ENCODE data around the gene TMEM140.

The TMEM140 gene

GRCh38 chr7:135129579-135129978, 18.3 kb upstream of the TMEM140 start:
- no peak; the same call in 2 of the 3 replicates for ATAC-seq (ENCODE audit: insufficient read depth, low read depth)

GRCh38 chr7:135143885-135144668, 3.8 kb upstream of the TMEM140 start:
- H3K27ac ChIP-seq (ENCODE audit: low read length) = no peak overlapping the region
- no peaks in the 10 kb centered on the region for H3K36me3 ChIP-seq (ENCODE audit: insufficient read depth, low read length)
- H3K9ac ChIP-seq (ENCODE audit: low read depth, low read length) = no peak overlapping the region
- ATAC-seq (ENCODE audit: insufficient read depth, low read depth) (no peak), DNase-seq (no peak)
- H3K4me2 ChIP-seq (ENCODE audit: insufficient read depth, low read length) = no peak overlapping the region
- H3K27me3 ChIP-seq (ENCODE audit: insufficient read depth, low read length, poor library complexity) = no peaks in the 10 kb centered on the region
- H3K79me2 ChIP-seq (ENCODE audit: insufficient read depth, low read length) = no peaks in the 10 kb centered on the region
- peaks cover 21% of the 10 kb centered on the region for H3K4me1 ChIP-seq (ENCODE audit: insufficient read depth, low read length)
- no peaks in the 10 kb centered on the region for H4K20me1 ChIP-seq (ENCODE audit: insufficient read depth, low read length)
- no peaks in the 10 kb centered on the region for H3K9me3 ChIP-seq (ENCODE audit: insufficient read depth, low read length, severe bottlenecking)
- no peak for TF ChIP-seq CTCF (IDR thresholded peaks at IDR 0.05; ENCODE audit: borderline replicate concordance, extremely low read depth, low read length, poor library complexity, severe bottlenecking)
- no peak for TF ChIP-seq EZH2 (IDR thresholded peaks at IDR 0.05; ENCODE audit: borderline replicate concordance, low read depth, low read length, severe bottlenecking)
- no peak overlapping the region for H2AFZ ChIP-seq (ENCODE audit: low read depth, low read length)
- H3K4me3 ChIP-seq (ENCODE audit: low read depth in 1 of 2, low read length in 2 of 2) = no peak overlapping the region

More at GRCh38 chr7:135129579-135129978, 18.3 kb upstream of the TMEM140 start:
- Histone ChIP-seq H3K9ac (ENCODE audit: low read depth, low read length) (no peak overlapping the region), H3K9me3 (ENCODE audit: insufficient read depth, low read length, severe bottlenecking) (no peaks in the 10 kb centered on the region), H4K20me1 (ENCODE audit: insufficient read depth, low read length) (no peaks in the 10 kb centered on the region), H2AFZ (ENCODE audit: low read depth, low read length) (no peak overlapping the region), H3K4me1 (ENCODE audit: insufficient read depth, low read length) (no peaks in the 10 kb centered on the region), H3K27ac (ENCODE audit: low read length) (no peak overlapping the region), H3K36me3 (ENCODE audit: insufficient read depth, low read length) (no peaks in the 10 kb centered on the region), H3K27me3 (ENCODE audit: insufficient read depth, low read length, poor library complexity) (no peaks in the 10 kb centered on the region), H3K4me2 (ENCODE audit: insufficient read depth, low read length) (no peak overlapping the region), H3K79me2 (ENCODE audit: insufficient read depth, low read length) (no peaks in the 10 kb centered on the region), H3K4me3 (ENCODE audit: low read depth in 1 of 2, low read length in 2 of 2) (no peak overlapping the region)
- no peak for DNase-seq
- TF ChIP-seq EZH2 (IDR thresholded peaks at IDR 0.05; ENCODE audit: borderline replicate concordance, low read depth, low read length, severe bottlenecking) (no peak), CTCF (IDR thresholded peaks at IDR 0.05; ENCODE audit: borderline replicate concordance, extremely low read depth, low read length, poor library complexity, severe bottlenecking) (no peak)

GRCh38 chr7:135147341-135147898, 452 bp upstream of the TMEM140 start:
- Histone ChIP-seq H3K9me3 (ENCODE audit: insufficient read depth, low read length, severe bottlenecking) (no peaks in the 10 kb centered on the region), H4K20me1 (ENCODE audit: insufficient read depth, low read length) (no peaks in the 10 kb centered on the region), H3K36me3 (ENCODE audit: insufficient read depth, low read length) (no peaks in the 10 kb centered on the region), H3K4me2 (ENCODE audit: insufficient read depth, low read length) (peak overlapping the region; percentile 65), H3K4me1 (ENCODE audit: insufficient read depth, low read length) (peaks cover 26% of the 10 kb centered on the region), H3K27ac (ENCODE audit: low read length) (peak overlapping the region; percentile 3; the same call in 1 of the 2 replicates), H3K9ac (ENCODE audit: low read depth, low read length) (peak overlapping the region; percentile 44), H2AFZ (ENCODE audit: low read depth, low read length) (peak overlapping the region; percentile 80), H3K79me2 (ENCODE audit: insufficient read depth, low read length) (no peaks in the 10 kb centered on the region), H3K27me3 (ENCODE audit: insufficient read depth, low read length, poor library complexity) (no peaks in the 10 kb centered on the region), H3K4me3 (ENCODE audit: low read depth in 1 of 2, low read length in 2 of 2) (peak overlapping the region in 1 of 2 experiments; percentile 55; a peak in 2 of 4 replicates)
- no peak for DNase-seq
- TF ChIP-seq EZH2 (IDR thresholded peaks at IDR 0.05; ENCODE audit: borderline replicate concordance, low read depth, low read length, severe bottlenecking) = no peak
- TF ChIP-seq CTCF (IDR thresholded peaks at IDR 0.05; ENCODE audit: borderline replicate concordance, extremely low read depth, low read length, poor library complexity, severe bottlenecking) = no peak
- ATAC-seq (ENCODE audit: insufficient read depth, low read depth) = no peak
